HCT116 (cell line): Measurements from ENCODE around the gene FLT4. TPM values are rescaled to one million over a fixed set of nuclear protein-coding genes. Genes with fewer than 3 reads are reported as not detected.

Source experiments
- ATAC-seq: fragments of 200-7000 bp; cut with Tn5 transposase; 2 replicates; pipeline ENCODE4 v1.9.1; 2020; ENCODE audit warnings: mild to moderate bottlenecking, moderate library complexity
- BruUV-seq: library from RNA; stranded (reverse); fragments of 400-500 nt; replicated peaks from 2 replicates; lab custom pipeline; 2021; lab: Mats Ljungman, UMichigan
- CTCF ChIA-PET: fragments of 300-600 bp; sonication (Branson Sonifier 250); formaldehyde crosslinking; loops from one replicate; lab custom pipeline; 2021; ENCODE audit warnings: antibody characterized with exemption; lab: Charles Lee
- POLR2A ChIA-PET: fragments of 300-600, 350-600 bp; sonication (Branson Sonifier 250); formaldehyde crosslinking; loops from one replicate; lab custom pipeline; 2021; ENCODE audit warnings: antibody characterized with exemption; lab: Charles Lee
- RAD21 ChIA-PET, 2 experiments: fragments of 300-600 bp; sonication (Branson Sonifier 250); formaldehyde crosslinking; loops; one replicate each; lab custom pipeline; 2023; ENCODE audit warnings: low total read pairs in 2 of 2; ENCODE audit not compliant: uncharacterized antibody in 2 of 2, unreplicated experiment in 2 of 2, low non-redundant PET in 1 of 2; lab: Charles Lee
- DNase-seq: peaks from one replicate; pipeline ENCODE4 v3.0.0-alpha.2; 2010; ENCODE audit warnings: low read depth, low spot score
- H2AFZ ChIP-seq: fragments of 200-600 bp; shearing (Covaris generic), sonication (generic); 2 replicates; pipeline ENCODE4 v1.6.1; 2017; ENCODE audit warnings: low read depth, mixed run types, mixed read lengths, antibody characterized with exemption, low read length; ENCODE audit not compliant: poor library complexity, severe bottlenecking
- H3K27ac ChIP-seq: 2 replicates; pipeline ENCODE4 v1.5.1; 2012; ENCODE audit warnings: low read depth, low read length
- H3K27me3 ChIP-seq: fragments of 200-600 bp; sonication (generic); 2 replicates; pipeline ENCODE4 v1.6.1; 2016; ENCODE audit warnings: mixed run types, low read length, mixed read lengths; ENCODE audit not compliant: insufficient read depth
- H3K36me3 ChIP-seq, 2 experiments: fragments of 200-500 bp in 1 of 2; fragments of 200-600 bp in 1 of 2; sonication (Bioruptor generic) in 1 of 2; sonication (generic) in 1 of 2; 2 replicates each; pipeline versions ENCODE4 v1.5.1 to v1.6.1; 2014 to 2016; ENCODE audit warnings: low read length in 2 of 2, inconsistent platforms in 1 of 2, mixed read lengths in 1 of 2, mixed run types in 1 of 2; ENCODE audit not compliant: insufficient read depth in 2 of 2, control insufficient read depth in 1 of 2
- H3K4me1 ChIP-seq, 2 experiments: fragments of 200-600 bp in 1 of 2; sonication (generic) in 1 of 2; 2 replicates each; pipeline versions ENCODE4 v1.5.1 to v1.6.1; 2012 to 2017; ENCODE audit warnings: low read length in 2 of 2, inconsistent platforms in 1 of 2, mild to moderate bottlenecking in 1 of 2, mixed read lengths in 1 of 2, mixed run types in 1 of 2, moderate library complexity in 1 of 2; ENCODE audit not compliant: insufficient read depth in 2 of 2, control insufficient read depth in 1 of 2
- H3K4me2 ChIP-seq: fragments of 200-600 bp; sonication (generic); 2 replicates; pipeline ENCODE4 v1.6.1; 2017; ENCODE audit warnings: mixed run types, low read length, mixed read lengths
- H3K4me3 ChIP-seq, 2 experiments: fragments of 200-600 bp in 1 of 2; sonication (generic) in 1 of 2; replicated peaks in 1 of 2; 2 replicates each; pipeline ENCODE4 v1.5.1; 2011 to 2016; ENCODE audit warnings: low read length in 2 of 2, control low read depth in 1 of 2, low read depth in 1 of 2, mild to moderate bottlenecking in 1 of 2, mixed read lengths in 1 of 2, mixed run types in 1 of 2
- H3K79me2 ChIP-seq: fragments of 200-600 bp; sonication (generic); 2 replicates; pipeline ENCODE4 v1.6.1; 2017; ENCODE audit warnings: mild to moderate bottlenecking, mixed run types, low read length, moderate library complexity, mixed read lengths; ENCODE audit not compliant: insufficient read depth
- H3K9ac ChIP-seq: fragments of 200-600 bp; sonication (generic); 2 replicates; pipeline ENCODE4 v1.6.1; 2016; ENCODE audit warnings: low read length, mixed read lengths
- H3K9me2 ChIP-seq: fragments of 200-600 bp; sonication (generic), shearing (Covaris generic); 2 replicates; pipeline ENCODE4 v1.6.1; 2017; ENCODE audit warnings: mixed run types, mild to moderate bottlenecking, moderate library complexity; ENCODE audit not compliant: insufficient read depth
- H3K9me3 ChIP-seq, 2 experiments: fragments of 200-500 bp in 1 of 2; fragments of 200-600 bp in 1 of 2; sonication (Bioruptor generic) in 1 of 2; sonication (generic) in 1 of 2; 2 replicates each; pipeline ENCODE4 v1.6.1; 2014 to 2017; ENCODE audit warnings: low read length in 2 of 2, mixed read lengths in 2 of 2, inconsistent platforms in 1 of 2, low read depth in 1 of 2, mild to moderate bottlenecking in 1 of 2, mixed run types in 1 of 2, moderate library complexity in 1 of 2; ENCODE audit not compliant: control insufficient read depth in 1 of 2, insufficient read depth in 1 of 2
- H4K20me1 ChIP-seq: fragments of 200-600 bp; sonication (generic), shearing (Covaris generic); 2 replicates; pipeline ENCODE4 v1.6.1; 2017; ENCODE audit warnings: mixed run types, mild to moderate bottlenecking, moderate library complexity; ENCODE audit not compliant: insufficient read depth
- CEBPB ChIP-seq: IDR thresholded peaks from 2 replicates; pipeline ENCODE4 v1.6.1; 2012; ENCODE audit warnings: low read depth
- EGR1 ChIP-seq: IDR thresholded peaks from 2 replicates; pipeline ENCODE4 v1.6.1; 2012; ENCODE audit warnings: low read depth
- ELF1 ChIP-seq: IDR thresholded peaks from 2 replicates; pipeline ENCODE4 v1.6.1; 2012; ENCODE audit warnings: low read depth, borderline replicate concordance
- EZH2 ChIP-seq: fragments of 200-600 bp; sonication (generic); IDR thresholded peaks from 2 replicates; pipeline ENCODE4 v1.6.1; 2017; ENCODE audit warnings: antibody characterized with exemption, mixed run types
- EZH2phosphoT487 ChIP-seq: fragments of 200-600 bp; IDR thresholded peaks from 2 replicates; pipeline ENCODE4 v1.6.1; 2018; ENCODE audit warnings: antibody characterized with exemption, borderline replicate concordance
- FOSL1 ChIP-seq: IDR thresholded peaks from 2 replicates; pipeline ENCODE4 v1.6.1; 2012; ENCODE audit warnings: low read depth
- JUND ChIP-seq: IDR thresholded peaks from 2 replicates; pipeline ENCODE4 v1.6.1; 2012
- POLR2A ChIP-seq: IDR thresholded peaks from 2 replicates; pipeline ENCODE4 v1.7.0; 2011; ENCODE audit warnings: borderline replicate concordance; ENCODE audit not compliant: insufficient read depth, insufficient read length; ENCODE audit errors: extremely low read depth
- POLR2AphosphoS5 ChIP-seq: IDR thresholded peaks from 2 replicates; pipeline ENCODE4 v1.6.1; 2011; ENCODE audit warnings: mild to moderate bottlenecking, low read depth, low read length, moderate library complexity
- SIN3A ChIP-seq: IDR thresholded peaks from 2 replicates; pipeline ENCODE4 v1.6.1; 2012; ENCODE audit warnings: low read depth
- SP1 ChIP-seq: IDR thresholded peaks from 2 replicates; pipeline ENCODE4 v1.6.1; 2012; ENCODE audit warnings: low read depth
- SRF ChIP-seq: IDR thresholded peaks from 2 replicates; pipeline ENCODE4 v1.6.1; 2012; ENCODE audit warnings: low read depth
- TCF7L2 ChIP-seq: IDR thresholded peaks from 2 replicates; pipeline ENCODE4 v1.7.0; 2011; ENCODE audit warnings: borderline replicate concordance, inconsistent platforms; ENCODE audit not compliant: insufficient read depth, insufficient read length; ENCODE audit errors: extremely low read depth
- YY1 ChIP-seq: IDR thresholded peaks from 2 replicates; pipeline ENCODE4 v1.6.1; 2011; ENCODE audit warnings: low read length, low read depth, moderate library complexity, mild to moderate bottlenecking; ENCODE audit not compliant: insufficient replicate concordance; ENCODE audit errors: extremely low read depth
- ZFX ChIP-seq: fragments of 450-650 bp; IDR thresholded peaks from 2 replicates; pipeline ENCODE4 v1.6.1; 2017
- intact Hi-C: fragments of 100-400 bp; cut with micrococcal nuclease; formaldehyde crosslinking; loops from 2 replicates; pipeline ENCODE4 v1.10.0; 2022
- total RNA-seq: library from RNA; stranded (reverse); gene quantifications from one replicate; pipeline ENCODE4 v1.2.1, GENCODE V29; 2021; ENCODE audit not compliant: unreplicated experiment
- TF ChIP-seq, protein P1 (sequence below): IDR thresholded peaks from 2 replicates; pipeline ENCODE4 v1.6.1; 2011; ENCODE audit warnings: mild to moderate bottlenecking, low read length, moderate library complexity; ENCODE audit not compliant: insufficient replicate concordance; ENCODE audit errors: extremely low read depth
- TF ChIP-seq, protein P2 (sequence below): IDR thresholded peaks from 2 replicates; pipeline ENCODE4 v1.6.1; 2012; ENCODE audit warnings: low read depth
- TF ChIP-seq, protein P3 (sequence below): IDR thresholded peaks from 2 replicates; pipeline ENCODE4 v1.6.1; 2012
- TF ChIP-seq, protein P4 (sequence below), 3 experiments: fragments of 200-600 bp in 1 of 3; sonication (generic) in 1 of 3; IDR thresholded peaks in 2 of 3; conservative IDR thresholded peaks in 1 of 3; 2 replicates each; pipeline ENCODE4 v1.5.1; 2012 to 2017; ENCODE audit warnings: low read depth in 2 of 3, low read length in 2 of 3, antibody characterized with exemption in 1 of 3, borderline replicate concordance in 1 of 3, control low read depth in 1 of 3, mild to moderate bottlenecking in 1 of 3, mixed read lengths in 1 of 3, mixed run types in 1 of 3, moderate library complexity in 1 of 3; ENCODE audit not compliant: insufficient read depth in 1 of 3

The FLT4 gene
- total RNA-seq, 1 experiment from 2014 or later = 0.17 TPM

DNA sequence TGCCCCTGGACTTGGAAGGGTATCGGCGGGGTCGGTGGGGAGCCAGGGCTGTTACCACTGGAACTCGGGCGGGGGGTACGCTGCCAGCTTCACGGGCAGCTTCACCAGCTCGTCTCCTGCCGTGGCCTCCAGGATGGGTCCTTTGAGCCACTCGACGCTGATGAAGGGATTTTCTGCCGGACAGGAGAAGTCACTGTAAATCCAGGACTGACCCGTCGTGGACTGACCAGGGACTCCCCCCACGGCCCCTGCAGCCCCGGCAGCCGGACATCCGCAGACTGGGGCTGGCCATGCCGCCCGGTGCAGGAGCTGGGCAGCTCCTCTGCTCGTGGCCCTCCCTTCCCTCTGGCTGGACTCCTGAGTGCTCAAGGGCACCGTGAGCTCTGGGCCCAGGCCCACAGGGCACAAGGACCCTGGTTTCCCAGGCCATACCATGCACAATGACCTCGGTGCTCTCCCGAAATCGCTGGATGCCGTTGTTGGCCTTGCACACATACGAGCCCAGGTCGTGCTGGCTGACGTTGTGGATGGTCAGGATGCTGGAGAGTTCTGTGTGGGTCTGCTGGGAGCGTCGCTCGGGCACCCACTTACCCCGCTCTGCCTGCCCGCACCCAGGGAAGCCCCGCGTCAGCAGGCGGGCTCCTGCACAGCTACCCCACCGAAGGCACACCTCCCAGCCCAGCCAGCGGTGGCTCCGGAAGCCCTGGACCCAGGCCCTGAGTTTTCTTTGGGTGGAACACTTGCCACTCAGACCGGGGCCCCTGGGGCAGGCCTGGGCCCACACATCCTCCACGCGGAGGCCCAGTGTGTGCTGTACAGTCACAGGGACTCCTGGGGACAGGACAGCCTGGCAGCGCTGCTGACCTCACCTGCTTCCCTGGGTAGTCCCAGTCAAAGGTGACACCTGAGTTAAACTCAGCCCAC is 20.3 kb downstream of the FLT4 start:
- TF ChIP-seq ELF1 = no peak
- no peak for TF ChIP-seq POLR2A
- TF ChIP-seq ZFX = no peak
- no peak for TF ChIP-seq JUND
- TF ChIP-seq, protein P1, sequence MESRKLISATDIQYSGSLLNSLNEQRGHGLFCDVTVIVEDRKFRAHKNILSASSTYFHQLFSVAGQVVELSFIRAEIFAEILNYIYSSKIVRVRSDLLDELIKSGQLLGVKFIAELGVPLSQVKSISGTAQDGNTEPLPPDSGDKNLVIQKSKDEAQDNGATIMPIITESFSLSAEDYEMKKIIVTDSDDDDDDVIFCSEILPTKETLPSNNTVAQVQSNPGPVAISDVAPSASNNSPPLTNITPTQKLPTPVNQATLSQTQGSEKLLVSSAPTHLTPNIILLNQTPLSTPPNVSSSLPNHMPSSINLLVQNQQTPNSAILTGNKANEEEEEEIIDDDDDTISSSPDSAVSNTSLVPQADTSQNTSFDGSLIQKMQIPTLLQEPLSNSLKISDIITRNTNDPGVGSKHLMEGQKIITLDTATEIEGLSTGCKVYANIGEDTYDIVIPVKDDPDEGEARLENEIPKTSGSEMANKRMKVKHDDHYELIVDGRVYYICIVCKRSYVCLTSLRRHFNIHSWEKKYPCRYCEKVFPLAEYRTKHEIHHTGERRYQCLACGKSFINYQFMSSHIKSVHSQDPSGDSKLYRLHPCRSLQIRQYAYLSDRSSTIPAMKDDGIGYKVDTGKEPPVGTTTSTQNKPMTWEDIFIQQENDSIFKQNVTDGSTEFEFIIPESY = no peak
- TF ChIP-seq, protein P2, sequence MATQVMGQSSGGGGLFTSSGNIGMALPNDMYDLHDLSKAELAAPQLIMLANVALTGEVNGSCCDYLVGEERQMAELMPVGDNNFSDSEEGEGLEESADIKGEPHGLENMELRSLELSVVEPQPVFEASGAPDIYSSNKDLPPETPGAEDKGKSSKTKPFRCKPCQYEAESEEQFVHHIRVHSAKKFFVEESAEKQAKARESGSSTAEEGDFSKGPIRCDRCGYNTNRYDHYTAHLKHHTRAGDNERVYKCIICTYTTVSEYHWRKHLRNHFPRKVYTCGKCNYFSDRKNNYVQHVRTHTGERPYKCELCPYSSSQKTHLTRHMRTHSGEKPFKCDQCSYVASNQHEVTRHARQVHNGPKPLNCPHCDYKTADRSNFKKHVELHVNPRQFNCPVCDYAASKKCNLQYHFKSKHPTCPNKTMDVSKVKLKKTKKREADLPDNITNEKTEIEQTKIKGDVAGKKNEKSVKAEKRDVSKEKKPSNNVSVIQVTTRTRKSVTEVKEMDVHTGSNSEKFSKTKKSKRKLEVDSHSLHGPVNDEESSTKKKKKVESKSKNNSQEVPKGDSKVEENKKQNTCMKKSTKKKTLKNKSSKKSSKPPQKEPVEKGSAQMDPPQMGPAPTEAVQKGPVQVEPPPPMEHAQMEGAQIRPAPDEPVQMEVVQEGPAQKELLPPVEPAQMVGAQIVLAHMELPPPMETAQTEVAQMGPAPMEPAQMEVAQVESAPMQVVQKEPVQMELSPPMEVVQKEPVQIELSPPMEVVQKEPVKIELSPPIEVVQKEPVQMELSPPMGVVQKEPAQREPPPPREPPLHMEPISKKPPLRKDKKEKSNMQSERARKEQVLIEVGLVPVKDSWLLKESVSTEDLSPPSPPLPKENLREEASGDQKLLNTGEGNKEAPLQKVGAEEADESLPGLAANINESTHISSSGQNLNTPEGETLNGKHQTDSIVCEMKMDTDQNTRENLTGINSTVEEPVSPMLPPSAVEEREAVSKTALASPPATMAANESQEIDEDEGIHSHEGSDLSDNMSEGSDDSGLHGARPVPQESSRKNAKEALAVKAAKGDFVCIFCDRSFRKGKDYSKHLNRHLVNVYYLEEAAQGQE = no peak
- TF ChIP-seq POLR2AphosphoS5 = no peak
- no peak for TF ChIP-seq EGR1
- no peak for TF ChIP-seq TCF7L2
- TF ChIP-seq, protein P3, sequence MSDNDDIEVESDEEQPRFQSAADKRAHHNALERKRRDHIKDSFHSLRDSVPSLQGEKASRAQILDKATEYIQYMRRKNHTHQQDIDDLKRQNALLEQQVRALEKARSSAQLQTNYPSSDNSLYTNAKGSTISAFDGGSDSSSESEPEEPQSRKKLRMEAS = no peak
- TF ChIP-seq SIN3A = no peak
- TF ChIP-seq SRF = no peak
- no peak for TF ChIP-seq CEBPB
- no peak for TF ChIP-seq SP1
- TF ChIP-seq FOSL1 = no peak
- no peak for TF ChIP-seq EZH2phosphoT487
- no peak for TF ChIP-seq YY1
- no peak for TF ChIP-seq EZH2
- TF ChIP-seq, protein P4, sequence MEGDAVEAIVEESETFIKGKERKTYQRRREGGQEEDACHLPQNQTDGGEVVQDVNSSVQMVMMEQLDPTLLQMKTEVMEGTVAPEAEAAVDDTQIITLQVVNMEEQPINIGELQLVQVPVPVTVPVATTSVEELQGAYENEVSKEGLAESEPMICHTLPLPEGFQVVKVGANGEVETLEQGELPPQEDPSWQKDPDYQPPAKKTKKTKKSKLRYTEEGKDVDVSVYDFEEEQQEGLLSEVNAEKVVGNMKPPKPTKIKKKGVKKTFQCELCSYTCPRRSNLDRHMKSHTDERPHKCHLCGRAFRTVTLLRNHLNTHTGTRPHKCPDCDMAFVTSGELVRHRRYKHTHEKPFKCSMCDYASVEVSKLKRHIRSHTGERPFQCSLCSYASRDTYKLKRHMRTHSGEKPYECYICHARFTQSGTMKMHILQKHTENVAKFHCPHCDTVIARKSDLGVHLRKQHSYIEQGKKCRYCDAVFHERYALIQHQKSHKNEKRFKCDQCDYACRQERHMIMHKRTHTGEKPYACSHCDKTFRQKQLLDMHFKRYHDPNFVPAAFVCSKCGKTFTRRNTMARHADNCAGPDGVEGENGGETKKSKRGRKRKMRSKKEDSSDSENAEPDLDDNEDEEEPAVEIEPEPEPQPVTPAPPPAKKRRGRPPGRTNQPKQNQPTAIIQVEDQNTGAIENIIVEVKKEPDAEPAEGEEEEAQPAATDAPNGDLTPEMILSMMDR (IDR thresholded peaks at IDR 0.05 in 2 of 3, conservative IDR thresholded peaks at IDR 0.05 in 1 of 3; ENCODE audit: borderline replicate concordance in 1 of 3, insufficient read depth in 1 of 3, low read depth in 2 of 3, low read length in 2 of 3) = no peak
- Histone ChIP-seq H3K4me1 (no peaks in the 10 kb centered on the region), H3K4me2 (no peak overlapping the region), H3K79me2 (no peaks in the 10 kb centered on the region), H3K36me3 (no peaks in the 10 kb centered on the region), H3K9me3 (no peaks in the 10 kb centered on the region), H3K4me3 (no peak overlapping the region), H4K20me1 (no peaks in the 10 kb centered on the region), H3K9ac (no peak overlapping the region), H3K27me3 (no peaks in the 10 kb centered on the region), H2AFZ (no peak overlapping the region), H3K27ac (no peak overlapping the region), H3K9me2 (no peaks in the 10 kb centered on the region)
- ATAC-seq = no peak
- POLR2A ChIA-PET = no interaction called here
- RAD21 ChIA-PET = no interaction called here
- intact Hi-C loops = no loop called here
- CTCF ChIA-PET = no interaction called here
- no TSS peak for BruUV-seq
- DNase-seq = no peak
